Activated gamma-delta T cell (primary cell): Measurements from ENCODE around the gene ITSN2.

ENCODE experiments used
- DNase-seq: peaks from one replicate; lab custom pipeline; 2025; lab: John Stamatoyannopoulos, UW

Gene ITSN2

GRCh38 chr2:24334245-24334633 is 26.1 kb downstream of the ITSN2 start:
- DNase-seq = no peak

- no peak for DNase-seq
Observed at GRCh38 chr2:24332791-24333540, 27.4 kb downstream of the ITSN2 start.

GRCh38 chr2:24330161-24330560 is 30.2 kb downstream of the ITSN2 start:
- no peak for DNase-seq

- no peak for DNase-seq
Observed at GRCh38 chr2:24329700-24330099, 30.6 kb downstream of the ITSN2 start.

- DNase-seq = no peak
Observed at GRCh38 chr2:24328010-24328409, 32.3 kb downstream of the ITSN2 start.

- DNase-seq = no peak
Observed at GRCh38 chr2:24317491-24317920, 42.8 kb downstream of the ITSN2 start.

GRCh38 chr2:24315669-24316068 is 44.7 kb downstream of the ITSN2 start:
- DNase-seq = no peak

GRCh38 chr2:24313744-24314632 is 46.3 kb downstream of the ITSN2 start:
- DNase-seq = no peak

GRCh38 chr2:24307961-24308360 is 52.4 kb downstream of the ITSN2 start:
- DNase-seq = no peak

- DNase-seq = no peak
Observed at GRCh38 chr2:24304631-24305030, 55.7 kb downstream of the ITSN2 start.

- DNase-seq = no peak
Observed at GRCh38 chr2:24304098-24304497, 56.2 kb downstream of the ITSN2 start.

GRCh38 chr2:24301599-24301998 is 58.7 kb downstream of the ITSN2 start:
- DNase-seq = no peak

GRCh38 chr2:24297663-24298062 is 62.7 kb downstream of the ITSN2 start:
- no peak for DNase-seq

GRCh38 chr2:24287171-24287570 is 73.2 kb downstream of the ITSN2 start:
- DNase-seq = no peak

GRCh38 chr2:24285484-24286152 is 74.7 kb downstream of the ITSN2 start:
- no peak for DNase-seq

GRCh38 chr2:24280645-24281044 is 79.7 kb downstream of the ITSN2 start:
- DNase-seq = no peak

GRCh38 chr2:24280161-24280560 is 80.2 kb downstream of the ITSN2 start:
- DNase-seq = no peak

GRCh38 chr2:24276349-24276899 is 83.9 kb downstream of the ITSN2 start:
- no peak for DNase-seq

- DNase-seq = no peak
Observed at GRCh38 chr2:24274809-24275208, 85.5 kb downstream of the ITSN2 start.

GRCh38 chr2:24273598-24273997 is 86.7 kb downstream of the ITSN2 start:
- no peak for DNase-seq

- DNase-seq = no peak
Observed at GRCh38 chr2:24272907-24273306, 87.4 kb downstream of the ITSN2 start.

- DNase-seq = no peak
Observed at GRCh38 chr2:24272161-24272802, 88.1 kb downstream of the ITSN2 start.
